K562 (cell line): ENCODE results near the gene FBXW9. TPM values are rescaled to one million over a fixed set of nuclear protein-coding genes. Genes with fewer than 3 reads are reported as not detected.

Experiments
- FOXK1 ChIP-seq: sonication (generic); formaldehyde crosslinking; IDR thresholded peaks from 2 replicates; pipeline ENCODE4 v1.8.0; 2022; ENCODE audit warnings: missing genetic modification reagents, mild to moderate bottlenecking, borderline replicate concordance
- KAT8 ChIP-seq: fragments of 450-650 bp; IDR thresholded peaks from 2 replicates; pipeline ENCODE4 v1.6.1; 2016; ENCODE audit warnings: low read depth, mild to moderate bottlenecking
- MCM7 ChIP-seq, 2 experiments: fragments of 450-650 bp; IDR thresholded peaks; 2 replicates each; pipeline ENCODE4 v1.6.1; 2016 to 2018
- SRSF9 ChIP-seq: fragments of 200-400 bp; formaldehyde crosslinking; IDR thresholded peaks from 2 replicates; pipeline ENCODE4 v1.6.1; 2017; ENCODE audit warnings: low read depth, low read length, borderline replicate concordance
- TAF7 ChIP-seq: fragments of 450-650 bp; IDR thresholded peaks from 2 replicates; pipeline ENCODE4 v1.6.1; 2016; ENCODE audit warnings: missing genetic modification characterization, missing compliant biosample characterization
- polyA plus RNA-seq, 8 experiments: library from polyadenylated mRNA; depleted of rRNA in 4 of 8; stranded (reverse) in 5 of 8; unstranded in 3 of 8; fragments of >200 nt; fragmentation: Nextera tagmentation in 2 of 8; fragmentation: Illumina TruSeq in 1 of 8; extraction: Ambion mirVana in 2 of 8; extraction: Trizol in 1 of 8; gene quantifications; 2 replicates each; pipeline versions ENCODE4 v1.2.1 to v1.2.3, GENCODE V29; 2011 to 2014; ENCODE audit warnings: inconsistent platforms in 1 of 8, missing spikeins in 1 of 8
- total RNA-seq, 7 experiments: library from RNA; depleted of rRNA in 6 of 7; stranded (reverse); fragments of >200 nt in 6 of 7; fragmentation: Illumina TruSeq in 2 of 7; extraction: Trizol in 2 of 7; gene quantifications; 2 replicates each; pipeline versions ENCODE4 v1.2.1 to v1.2.3, GENCODE V29; 2011 to 2021; ENCODE audit warnings: low replicate concordance in 1 of 7
- TF ChIP-seq, protein P1 (sequence below): fragments of 450-650 bp; IDR thresholded peaks from 2 replicates; pipeline ENCODE4 v1.6.1; 2014; ENCODE audit warnings: low read depth, mild to moderate bottlenecking, moderate library complexity, borderline replicate concordance
- TF ChIP-seq, protein P2 (sequence below): IDR thresholded peaks from 2 replicates; pipeline ENCODE4 v1.6.1; 2014; ENCODE audit warnings: antibody characterized with exemption
- TF ChIP-seq, protein P3 (sequence below): fragments of 450-650 bp; IDR thresholded peaks from 2 replicates; pipeline ENCODE4 v1.6.1; 2017; ENCODE audit warnings: antibody characterized with exemption, mild to moderate bottlenecking
- TF ChIP-seq, protein P4 (sequence below): fragments of 150-350 bp; conservative IDR thresholded peaks from 2 replicates; pipeline ENCODE4 v1.6.1; 2014; ENCODE audit warnings: low read length
- TF ChIP-seq, protein P5 (sequence below): sonication (generic); formaldehyde crosslinking; IDR thresholded peaks from 2 replicates; pipeline ENCODE4 v1.8.0; 2022; ENCODE audit warnings: mild to moderate bottlenecking, missing genetic modification reagents

Gene FBXW9
- total and polyA plus RNA-seq, 9 of the 15 experiments (the other 6 are each of a cell fraction or from before 2014, with no cell fraction given) = 0.23 to 21.7 (median 6.2) TPM

DNA sequence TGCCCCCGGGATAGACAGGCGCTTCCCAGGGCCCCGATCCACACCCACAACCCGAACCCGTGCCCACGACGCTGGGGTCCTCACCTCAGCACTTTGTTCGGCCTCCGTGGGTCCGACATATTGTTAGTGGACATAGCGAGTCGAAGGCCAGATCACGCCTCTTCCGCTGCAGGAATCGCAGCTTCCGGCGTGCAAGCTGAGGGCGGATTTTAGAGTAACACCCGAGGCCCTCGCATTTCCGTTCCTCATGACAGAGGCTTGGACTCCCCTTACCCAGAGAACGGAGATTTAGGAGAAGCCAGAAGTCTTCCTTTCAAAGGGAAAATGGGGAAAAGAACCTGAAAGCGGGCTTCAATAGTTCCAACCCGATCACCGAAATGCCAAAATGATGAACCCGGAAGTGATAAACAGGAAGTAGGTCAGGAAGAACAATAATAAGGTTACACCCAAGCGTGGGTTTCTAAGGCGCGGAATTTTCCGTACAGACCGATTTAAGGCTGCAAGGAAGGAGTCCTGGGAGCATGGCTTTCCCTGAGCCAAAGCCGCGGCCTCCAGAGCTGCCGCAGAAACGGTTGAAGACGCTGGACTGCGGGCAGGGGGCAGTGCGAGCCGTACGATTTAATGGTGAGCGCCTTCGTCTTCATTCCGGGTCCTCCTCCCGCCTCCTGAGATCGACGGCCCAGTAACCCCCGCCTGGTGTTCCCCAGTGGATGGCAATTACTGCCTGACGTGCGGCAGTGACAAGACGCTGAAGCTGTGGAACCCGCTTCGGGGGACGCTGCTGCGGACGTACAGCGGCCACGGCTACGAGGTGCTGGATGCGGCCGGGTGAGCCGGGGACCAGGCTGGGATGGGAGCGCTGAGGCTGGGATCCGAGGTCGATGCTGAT, 26.9 kb downstream of the FBXW9 start (continued):
- TF ChIP-seq, protein P1, sequence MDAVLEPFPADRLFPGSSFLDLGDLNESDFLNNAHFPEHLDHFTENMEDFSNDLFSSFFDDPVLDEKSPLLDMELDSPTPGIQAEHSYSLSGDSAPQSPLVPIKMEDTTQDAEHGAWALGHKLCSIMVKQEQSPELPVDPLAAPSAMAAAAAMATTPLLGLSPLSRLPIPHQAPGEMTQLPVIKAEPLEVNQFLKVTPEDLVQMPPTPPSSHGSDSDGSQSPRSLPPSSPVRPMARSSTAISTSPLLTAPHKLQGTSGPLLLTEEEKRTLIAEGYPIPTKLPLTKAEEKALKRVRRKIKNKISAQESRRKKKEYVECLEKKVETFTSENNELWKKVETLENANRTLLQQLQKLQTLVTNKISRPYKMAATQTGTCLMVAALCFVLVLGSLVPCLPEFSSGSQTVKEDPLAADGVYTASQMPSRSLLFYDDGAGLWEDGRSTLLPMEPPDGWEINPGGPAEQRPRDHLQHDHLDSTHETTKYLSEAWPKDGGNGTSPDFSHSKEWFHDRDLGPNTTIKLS = 0 out of 2 replicates have a peak, but pooled peaks have one; percentile 39
- TF ChIP-seq, protein P2, sequence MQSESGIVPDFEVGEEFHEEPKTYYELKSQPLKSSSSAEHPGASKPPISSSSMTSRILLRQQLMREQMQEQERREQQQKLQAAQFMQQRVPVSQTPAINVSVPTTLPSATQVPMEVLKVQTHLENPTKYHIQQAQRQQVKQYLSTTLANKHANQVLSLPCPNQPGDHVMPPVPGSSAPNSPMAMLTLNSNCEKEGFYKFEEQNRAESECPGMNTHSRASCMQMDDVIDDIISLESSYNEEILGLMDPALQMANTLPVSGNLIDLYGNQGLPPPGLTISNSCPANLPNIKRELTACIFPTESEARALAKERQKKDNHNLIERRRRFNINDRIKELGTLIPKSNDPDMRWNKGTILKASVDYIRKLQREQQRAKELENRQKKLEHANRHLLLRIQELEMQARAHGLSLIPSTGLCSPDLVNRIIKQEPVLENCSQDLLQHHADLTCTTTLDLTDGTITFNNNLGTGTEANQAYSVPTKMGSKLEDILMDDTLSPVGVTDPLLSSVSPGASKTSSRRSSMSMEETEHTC = no peak
- TF ChIP-seq MCM7 (IDR thresholded peaks at IDR 0.05) = no peak
- TF ChIP-seq, protein P3, sequence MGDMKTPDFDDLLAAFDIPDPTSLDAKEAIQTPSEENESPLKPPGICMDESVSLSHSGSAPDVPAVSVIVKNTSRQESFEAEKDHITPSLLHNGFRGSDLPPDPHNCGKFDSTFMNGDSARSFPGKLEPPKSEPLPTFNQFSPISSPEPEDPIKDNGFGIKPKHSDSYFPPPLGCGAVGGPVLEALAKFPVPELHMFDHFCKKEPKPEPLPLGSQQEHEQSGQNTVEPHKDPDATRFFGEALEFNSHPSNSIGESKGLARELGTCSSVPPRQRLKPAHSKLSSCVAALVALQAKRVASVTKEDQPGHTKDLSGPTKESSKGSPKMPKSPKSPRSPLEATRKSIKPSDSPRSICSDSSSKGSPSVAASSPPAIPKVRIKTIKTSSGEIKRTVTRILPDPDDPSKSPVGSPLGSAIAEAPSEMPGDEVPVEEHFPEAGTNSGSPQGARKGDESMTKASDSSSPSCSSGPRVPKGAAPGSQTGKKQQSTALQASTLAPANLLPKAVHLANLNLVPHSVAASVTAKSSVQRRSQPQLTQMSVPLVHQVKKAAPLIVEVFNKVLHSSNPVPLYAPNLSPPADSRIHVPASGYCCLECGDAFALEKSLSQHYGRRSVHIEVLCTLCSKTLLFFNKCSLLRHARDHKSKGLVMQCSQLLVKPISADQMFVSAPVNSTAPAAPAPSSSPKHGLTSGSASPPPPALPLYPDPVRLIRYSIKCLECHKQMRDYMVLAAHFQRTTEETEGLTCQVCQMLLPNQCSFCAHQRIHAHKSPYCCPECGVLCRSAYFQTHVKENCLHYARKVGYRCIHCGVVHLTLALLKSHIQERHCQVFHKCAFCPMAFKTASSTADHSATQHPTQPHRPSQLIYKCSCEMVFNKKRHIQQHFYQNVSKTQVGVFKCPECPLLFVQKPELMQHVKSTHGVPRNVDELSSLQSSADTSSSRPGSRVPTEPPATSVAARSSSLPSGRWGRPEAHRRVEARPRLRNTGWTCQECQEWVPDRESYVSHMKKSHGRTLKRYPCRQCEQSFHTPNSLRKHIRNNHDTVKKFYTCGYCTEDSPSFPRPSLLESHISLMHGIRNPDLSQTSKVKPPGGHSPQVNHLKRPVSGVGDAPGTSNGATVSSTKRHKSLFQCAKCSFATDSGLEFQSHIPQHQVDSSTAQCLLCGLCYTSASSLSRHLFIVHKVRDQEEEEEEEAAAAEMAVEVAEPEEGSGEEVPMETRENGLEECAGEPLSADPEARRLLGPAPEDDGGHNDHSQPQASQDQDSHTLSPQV = 0 out of 2 replicates have a peak, but pooled peaks have one; percentile 15
- 0 out of 2 replicates have a peak, but pooled peaks have one; percentile 6 for TF ChIP-seq TAF7 (tag)
- peak; percentile 95 for TF ChIP-seq KAT8
- TF ChIP-seq, protein P4, sequence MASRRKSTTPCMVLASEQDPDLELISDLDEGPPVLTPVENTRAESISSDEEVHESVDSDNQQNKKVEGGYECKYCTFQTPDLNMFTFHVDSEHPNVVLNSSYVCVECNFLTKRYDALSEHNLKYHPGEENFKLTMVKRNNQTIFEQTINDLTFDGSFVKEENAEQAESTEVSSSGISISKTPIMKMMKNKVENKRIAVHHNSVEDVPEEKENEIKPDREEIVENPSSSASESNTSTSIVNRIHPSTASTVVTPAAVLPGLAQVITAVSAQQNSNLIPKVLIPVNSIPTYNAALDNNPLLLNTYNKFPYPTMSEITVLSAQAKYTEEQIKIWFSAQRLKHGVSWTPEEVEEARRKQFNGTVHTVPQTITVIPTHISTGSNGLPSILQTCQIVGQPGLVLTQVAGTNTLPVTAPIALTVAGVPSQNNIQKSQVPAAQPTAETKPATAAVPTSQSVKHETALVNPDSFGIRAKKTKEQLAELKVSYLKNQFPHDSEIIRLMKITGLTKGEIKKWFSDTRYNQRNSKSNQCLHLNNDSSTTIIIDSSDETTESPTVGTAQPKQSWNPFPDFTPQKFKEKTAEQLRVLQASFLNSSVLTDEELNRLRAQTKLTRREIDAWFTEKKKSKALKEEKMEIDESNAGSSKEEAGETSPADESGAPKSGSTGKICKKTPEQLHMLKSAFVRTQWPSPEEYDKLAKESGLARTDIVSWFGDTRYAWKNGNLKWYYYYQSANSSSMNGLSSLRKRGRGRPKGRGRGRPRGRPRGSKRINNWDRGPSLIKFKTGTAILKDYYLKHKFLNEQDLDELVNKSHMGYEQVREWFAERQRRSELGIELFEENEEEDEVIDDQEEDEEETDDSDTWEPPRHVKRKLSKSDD = no peak
- TF ChIP-seq, protein P5, sequence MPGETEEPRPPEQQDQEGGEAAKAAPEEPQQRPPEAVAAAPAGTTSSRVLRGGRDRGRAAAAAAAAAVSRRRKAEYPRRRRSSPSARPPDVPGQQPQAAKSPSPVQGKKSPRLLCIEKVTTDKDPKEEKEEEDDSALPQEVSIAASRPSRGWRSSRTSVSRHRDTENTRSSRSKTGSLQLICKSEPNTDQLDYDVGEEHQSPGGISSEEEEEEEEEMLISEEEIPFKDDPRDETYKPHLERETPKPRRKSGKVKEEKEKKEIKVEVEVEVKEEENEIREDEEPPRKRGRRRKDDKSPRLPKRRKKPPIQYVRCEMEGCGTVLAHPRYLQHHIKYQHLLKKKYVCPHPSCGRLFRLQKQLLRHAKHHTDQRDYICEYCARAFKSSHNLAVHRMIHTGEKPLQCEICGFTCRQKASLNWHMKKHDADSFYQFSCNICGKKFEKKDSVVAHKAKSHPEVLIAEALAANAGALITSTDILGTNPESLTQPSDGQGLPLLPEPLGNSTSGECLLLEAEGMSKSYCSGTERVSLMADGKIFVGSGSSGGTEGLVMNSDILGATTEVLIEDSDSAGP (CRISPR knock-in tag) = 0 out of 2 replicates have a peak, but pooled peaks have one; percentile 14
- TF ChIP-seq FOXK1 (CRISPR knock-in tag) = no peak
- no peak for TF ChIP-seq SRSF9
